MCF 10A (cell line): Measurements from ENCODE around the gene TMEM245. TPM values are rescaled to one million over a fixed set of nuclear protein-coding genes. Genes with fewer than 3 reads are reported as not detected.

Experiments used
- BruUV-seq: library from RNA; stranded (reverse); fragments of 400-500 nt; replicated peaks from 2 replicates; lab custom pipeline; 2021; lab: Mats Ljungman, UMichigan
- CTCF ChIA-PET: fragments of 300-600 bp; sonication (Branson Sonifier 250); formaldehyde crosslinking; extraction: SDS; loops from one replicate; lab custom pipeline; 2021; ENCODE audit warnings: antibody characterized with exemption, inconsistent platforms; lab: Yijun Ruan, JAX
- POLR2A ChIA-PET: fragments of 300-600, 350-650 bp; sonication (Branson Sonifier 250); formaldehyde crosslinking; extraction: SDS; loops from one replicate; lab custom pipeline; 2020; ENCODE audit warnings: antibody characterized with exemption, inconsistent platforms; lab: Yijun Ruan, JAX
- DNase-seq: peaks from one replicate; pipeline ENCODE4 v3.0.0-alpha.2; 2018; ENCODE audit not compliant: unreplicated experiment
- H3K27ac Mint-ChIP-seq: one replicate; pipeline ENCODE4 v1.8.0; 2022; ENCODE audit warnings: mild to moderate bottlenecking, low read depth, mixed read lengths; ENCODE audit not compliant: unreplicated experiment
- H3K27me3 Mint-ChIP-seq: one replicate; pipeline ENCODE4 v1.8.0; 2022; ENCODE audit warnings: mixed read lengths; ENCODE audit not compliant: insufficient read depth, unreplicated experiment
- H3K36me3 Mint-ChIP-seq: one replicate; pipeline ENCODE4 v1.8.0; 2022; ENCODE audit warnings: mild to moderate bottlenecking, moderate library complexity, mixed read lengths; ENCODE audit not compliant: insufficient read depth, unreplicated experiment
- H3K4me1 Mint-ChIP-seq: one replicate; pipeline ENCODE4 v1.8.0; 2022; ENCODE audit warnings: mixed read lengths; ENCODE audit not compliant: insufficient read depth, unreplicated experiment
- H3K4me3 Mint-ChIP-seq: one replicate; pipeline ENCODE4 v1.8.0; 2022; ENCODE audit warnings: mild to moderate bottlenecking, moderate library complexity, mixed read lengths; ENCODE audit not compliant: unreplicated experiment
- H3K9me3 Mint-ChIP-seq: one replicate; pipeline ENCODE4 v1.8.0; 2022; ENCODE audit warnings: mixed read lengths; ENCODE audit not compliant: unreplicated experiment
- CTCF ChIP-seq: fragments of 200-600 bp; IDR thresholded peaks from one replicate; pipeline ENCODE4 v1.8.0; 2022; ENCODE audit warnings: antibody characterized with exemption, mild to moderate bottlenecking; ENCODE audit not compliant: unreplicated experiment
- intact Hi-C: fragments of 100-400 bp; cut with micrococcal nuclease; formaldehyde crosslinking; loops from 2 replicates; pipeline ENCODE4 v1.14.1; 2022
- total RNA-seq: library from RNA; stranded (reverse); gene quantifications from 2 replicates; pipeline ENCODE4 v1.2.3, GENCODE V29; 2022

Gene TMEM245
- total RNA-seq, 1 experiment from 2014 or later = 35.0 TPM

- Mint-ChIP-seq H3K9me3 (no peaks in the 10 kb centered on the region), H3K4me1 (no peaks in the 10 kb centered on the region), H3K27me3 (no peaks in the 10 kb centered on the region), H3K36me3 (peaks cover 46% of the 10 kb centered on the region), H3K27ac (no peak overlapping the region), H3K4me3 (no peak overlapping the region)
- no TSS peak for BruUV-seq
- ChIA-PET CTCF (interaction anchor here (0.5 to 0.7 kb wide), 3 partner anchors 92 to 108 kb away, joined by 3 to 4 read pairs (median 3); no protein-coding TSS in a partner anchor), POLR2A (interaction anchor here (0.7 to 1.3 kb wide), 3 partner anchors 9 to 44 kb away, joined by 3 to 4 read pairs (median 3); no protein-coding TSS in a partner anchor)
- no peak for DNase-seq
- no peak for TF ChIP-seq CTCF
- intact Hi-C loops = no loop called here
Observed at GRCh38 chr9:109020581-109021511, 98.9 kb downstream of the TMEM245 start.

GRCh38 chr9:109020113-109020512, 99.6 kb downstream of the TMEM245 start:
- H3K4me1 Mint-ChIP-seq = no peaks in the 10 kb centered on the region
- no peaks in the 10 kb centered on the region for H3K9me3 Mint-ChIP-seq
- ChIA-PET CTCF (interaction anchor here (0.6 to 0.7 kb wide), 2 partner anchors 108 to 555 kb away, joined by 3 read pairs; no protein-coding TSS in a partner anchor), POLR2A (interaction anchor here (1.3 kb wide), 1 partner anchor 10 kb away, joined by 4 read pairs; no protein-coding TSS in a partner anchor)
- no peak overlapping the region for H3K4me3 Mint-ChIP-seq
- intact Hi-C loops = no loop called here
- DNase-seq = no peak
- BruUV-seq = no TSS peak
- no peaks in the 10 kb centered on the region for H3K27me3 Mint-ChIP-seq
- H3K27ac Mint-ChIP-seq = no peak overlapping the region
- no peak for TF ChIP-seq CTCF
- peaks cover 44% of the 10 kb centered on the region for H3K36me3 Mint-ChIP-seq

GRCh38 chr9:109019420-109019819, 100.3 kb downstream of the TMEM245 start:
- H3K27ac Mint-ChIP-seq = no peak overlapping the region
- no peaks in the 10 kb centered on the region for H3K27me3 Mint-ChIP-seq
- BruUV-seq = TSS peak; percentile 12
- peaks cover 44% of the 10 kb centered on the region for H3K36me3 Mint-ChIP-seq
- TF ChIP-seq CTCF = no peak
- no peaks in the 10 kb centered on the region for H3K9me3 Mint-ChIP-seq
- CTCF ChIA-PET = no interaction called here
- DNase-seq = no peak
- H3K4me3 Mint-ChIP-seq = no peak overlapping the region
- H3K4me1 Mint-ChIP-seq = peaks cover 6% of the 10 kb centered on the region
- intact Hi-C loops = no loop called here
- POLR2A ChIA-PET = interaction anchor here (1.3 kb wide), 1 partner anchor 9 kb away, joined by 4 read pairs; no protein-coding TSS in a partner anchor

- Mint-ChIP-seq H3K4me1 (peaks cover 6% of the 10 kb centered on the region), H3K27ac (no peak overlapping the region), H3K4me3 (no peak overlapping the region), H3K27me3 (no peaks in the 10 kb centered on the region), H3K36me3 (peaks cover 55% of the 10 kb centered on the region), H3K9me3 (no peaks in the 10 kb centered on the region)
- no peak for TF ChIP-seq CTCF
- intact Hi-C loops = no loop called here
- no TSS peak for BruUV-seq
- DNase-seq = no peak
- ChIA-PET CTCF (interaction anchor here (0.6 to 0.9 kb wide), 2 partner anchors 12 to 204 kb away, joined by 3 read pairs; no protein-coding TSS in a partner anchor), POLR2A (interaction anchor here (0.7 to 0.8 kb wide), 2 partner anchors 16 to 79 kb away, joined by 3 read pairs; no protein-coding TSS in a partner anchor)
Observed at GRCh38 chr9:109017493-109017892, 102.3 kb downstream of the TMEM245 start.
